ENCODE measurements around the gene OCA2. TPM values are rescaled to one million over a fixed set of nuclear protein-coding genes. Genes with fewer than 3 reads are reported as not detected.

OCA2 gene
- total RNA-seq, 2 donors from 2014 or later = 3.7 TPM; not detected in 1

DNA sequence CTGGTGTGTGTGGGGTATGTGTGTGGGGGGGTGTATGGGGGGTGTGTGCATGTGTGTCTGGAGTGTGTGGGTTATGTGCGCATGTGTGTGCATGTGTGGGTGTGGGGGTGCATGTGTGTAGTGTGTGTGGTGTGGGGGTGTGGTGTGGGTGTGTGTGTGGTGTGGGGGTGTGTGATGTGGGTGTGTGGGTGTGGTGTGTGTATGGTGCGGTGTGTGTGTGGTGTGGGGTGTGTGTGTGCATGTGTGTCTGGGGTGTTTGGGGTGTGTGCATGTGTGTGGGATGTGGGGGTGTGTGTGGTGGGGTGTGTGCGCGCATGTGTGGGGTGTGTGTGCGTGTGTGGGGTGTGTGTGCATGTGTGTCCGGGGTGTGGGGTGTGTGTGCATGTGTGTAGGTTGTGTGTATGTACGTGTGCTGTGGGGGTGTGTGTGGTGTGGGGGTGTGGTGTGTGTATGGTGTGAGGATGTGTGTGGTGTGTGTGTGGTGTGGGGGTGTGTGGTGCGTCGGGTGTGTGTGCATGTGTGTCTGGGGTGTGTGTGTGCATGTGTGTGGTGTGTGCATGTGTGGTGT lies 6.2 kb upstream of the OCA2 start:
- Histone ChIP-seq H3K9me3 (no peaks in the 10 kb centered on the region), H3K4me1 (replicated peaks) (peaks cover 3% of the 10 kb centered on the region), H3K27ac (no peak overlapping the region), H3K36me3 (no peaks in the 10 kb centered on the region), H3K27me3 (replicated peaks; ENCODE audit: insufficient read depth) (no peaks in the 10 kb centered on the region), H3K4me3 (no peak overlapping the region)
- no peak for DNase-seq (ENCODE audit: low spot score)
- intact Hi-C loops (cut with DNase I) = no loop called here
- TF ChIP-seq POLR2AphosphoS5 (IDR thresholded peaks at IDR 0.05) (no peak), POLR2A (IDR thresholded peaks at IDR 0.05) (no peak)
- TF ChIP-seq, protein P1, sequence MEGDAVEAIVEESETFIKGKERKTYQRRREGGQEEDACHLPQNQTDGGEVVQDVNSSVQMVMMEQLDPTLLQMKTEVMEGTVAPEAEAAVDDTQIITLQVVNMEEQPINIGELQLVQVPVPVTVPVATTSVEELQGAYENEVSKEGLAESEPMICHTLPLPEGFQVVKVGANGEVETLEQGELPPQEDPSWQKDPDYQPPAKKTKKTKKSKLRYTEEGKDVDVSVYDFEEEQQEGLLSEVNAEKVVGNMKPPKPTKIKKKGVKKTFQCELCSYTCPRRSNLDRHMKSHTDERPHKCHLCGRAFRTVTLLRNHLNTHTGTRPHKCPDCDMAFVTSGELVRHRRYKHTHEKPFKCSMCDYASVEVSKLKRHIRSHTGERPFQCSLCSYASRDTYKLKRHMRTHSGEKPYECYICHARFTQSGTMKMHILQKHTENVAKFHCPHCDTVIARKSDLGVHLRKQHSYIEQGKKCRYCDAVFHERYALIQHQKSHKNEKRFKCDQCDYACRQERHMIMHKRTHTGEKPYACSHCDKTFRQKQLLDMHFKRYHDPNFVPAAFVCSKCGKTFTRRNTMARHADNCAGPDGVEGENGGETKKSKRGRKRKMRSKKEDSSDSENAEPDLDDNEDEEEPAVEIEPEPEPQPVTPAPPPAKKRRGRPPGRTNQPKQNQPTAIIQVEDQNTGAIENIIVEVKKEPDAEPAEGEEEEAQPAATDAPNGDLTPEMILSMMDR (IDR thresholded peaks at IDR 0.05) = no peak
- WGBS = 94% methylated on average over 9 of the region's 9 CpGs

DNA sequence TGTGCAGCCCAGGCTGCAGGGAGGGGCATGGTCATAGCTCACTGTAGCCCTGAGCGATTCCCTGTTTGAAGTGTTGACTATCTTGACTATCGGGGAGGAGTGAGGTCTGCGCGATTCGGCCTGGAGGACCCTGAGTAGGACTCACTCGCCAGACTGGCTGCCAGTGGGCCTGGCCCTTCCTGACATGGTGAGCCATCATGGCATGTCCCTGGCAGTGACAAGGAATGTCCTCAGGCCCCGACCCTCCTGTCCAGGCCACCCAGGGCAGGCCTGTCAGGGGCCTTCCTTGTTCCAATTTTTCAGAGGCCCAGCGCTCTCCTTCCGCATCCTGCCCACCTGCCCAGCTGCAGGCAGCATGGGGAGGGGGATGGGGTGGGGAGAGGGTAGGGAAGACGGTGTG lies 5.2 kb upstream of the OCA2 start:
- no peak overlapping the region for H3K4me3 ChIP-seq
- H3K36me3 ChIP-seq = no peaks in the 10 kb centered on the region
- peaks cover 3% of the 10 kb centered on the region for H3K4me1 ChIP-seq (replicated peaks)
- intact Hi-C loops (cut with DNase I) = no loop called here
- no peaks in the 10 kb centered on the region for H3K9me3 ChIP-seq
- TF ChIP-seq POLR2A (IDR thresholded peaks at IDR 0.05) (no peak), POLR2AphosphoS5 (IDR thresholded peaks at IDR 0.05) (no peak)
- TF ChIP-seq, protein P1 (IDR thresholded peaks at IDR 0.05) = no peak
- no peak for DNase-seq (ENCODE audit: low spot score)
- no peak overlapping the region for H3K27ac ChIP-seq
- no peaks in the 10 kb centered on the region for H3K27me3 ChIP-seq (replicated peaks; ENCODE audit: insufficient read depth)
- WGBS = 97% methylated on average over 10 of the region's 10 CpGs

DNA sequence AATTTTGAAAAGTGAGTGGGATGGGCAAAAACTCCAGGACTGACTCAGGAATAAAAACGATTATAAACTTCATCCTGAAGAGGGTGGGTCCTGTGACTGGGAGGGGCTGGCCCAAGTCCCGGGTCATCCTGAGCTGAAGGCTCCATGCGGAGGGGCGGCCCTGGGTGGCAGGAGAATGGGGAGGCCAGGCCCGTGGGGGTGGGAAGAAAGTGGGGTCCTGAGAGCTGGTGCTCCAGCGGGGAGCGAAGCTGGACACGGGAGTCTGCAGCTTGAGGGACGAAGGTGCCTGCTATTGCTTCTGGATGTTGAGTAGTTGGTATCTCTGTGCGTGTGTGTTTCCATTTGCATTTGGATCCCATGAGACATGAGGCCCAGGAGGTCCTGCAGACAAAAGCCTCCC lies 4.7 kb upstream of the OCA2 start:
- peaks cover 3% of the 10 kb centered on the region for H3K4me1 ChIP-seq (replicated peaks)
- no peaks in the 10 kb centered on the region for H3K27me3 ChIP-seq (replicated peaks; ENCODE audit: insufficient read depth)
- H3K36me3 ChIP-seq = no peaks in the 10 kb centered on the region
- no peak overlapping the region for H3K27ac ChIP-seq
- DNase-seq (ENCODE audit: low spot score) = no peak
- 87% methylated on average over 10 of the region's 10 CpGs for WGBS
- H3K4me3 ChIP-seq = no peak overlapping the region
- H3K9me3 ChIP-seq = no peaks in the 10 kb centered on the region
- intact Hi-C loops (cut with DNase I) = no loop called here
- TF ChIP-seq POLR2AphosphoS5 (IDR thresholded peaks at IDR 0.05) (no peak), POLR2A (IDR thresholded peaks at IDR 0.05) (no peak)
- TF ChIP-seq, protein P1 (IDR thresholded peaks at IDR 0.05) = no peak

DNA sequence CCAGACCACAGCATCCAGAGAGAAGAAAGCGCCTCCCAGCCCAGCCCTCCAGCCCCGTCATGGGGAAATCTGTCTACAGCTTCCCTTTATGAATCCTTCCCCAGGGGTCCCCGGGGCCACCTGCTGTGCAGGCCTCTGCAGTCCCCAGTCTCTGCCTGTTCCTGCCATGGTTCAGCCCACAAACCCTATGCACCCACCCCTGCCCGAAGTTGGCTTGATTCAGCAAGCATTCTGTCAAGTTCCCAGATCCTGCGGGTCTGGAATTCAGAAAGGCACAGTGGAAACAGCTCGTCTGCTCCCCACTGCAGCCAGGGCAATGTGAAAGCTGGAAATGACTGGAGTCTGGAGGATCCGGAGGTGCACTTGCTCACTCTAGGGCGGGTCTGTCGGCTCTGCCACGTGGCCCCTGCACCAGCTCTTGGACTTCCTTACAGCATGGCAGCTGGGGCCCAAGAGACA lies 2.9 kb upstream of the OCA2 start:
- no peak overlapping the region for H3K27ac ChIP-seq
- H3K4me3 ChIP-seq = no peak overlapping the region
- DNase-seq (ENCODE audit: low spot score) = no peak
- intact Hi-C loops (cut with DNase I) = no loop called here
- H3K27me3 ChIP-seq (replicated peaks; ENCODE audit: insufficient read depth) = no peaks in the 10 kb centered on the region
- TF ChIP-seq POLR2A (IDR thresholded peaks at IDR 0.05) (no peak), POLR2AphosphoS5 (IDR thresholded peaks at IDR 0.05) (no peak)
- TF ChIP-seq, protein P1 (IDR thresholded peaks at IDR 0.05) = no peak
- H3K4me1 ChIP-seq (replicated peaks) = peaks cover 3% of the 10 kb centered on the region
- 87% methylated on average over 9 of the region's 10 CpGs for WGBS
- H3K9me3 ChIP-seq = no peaks in the 10 kb centered on the region
- no peaks in the 10 kb centered on the region for H3K36me3 ChIP-seq

DNA sequence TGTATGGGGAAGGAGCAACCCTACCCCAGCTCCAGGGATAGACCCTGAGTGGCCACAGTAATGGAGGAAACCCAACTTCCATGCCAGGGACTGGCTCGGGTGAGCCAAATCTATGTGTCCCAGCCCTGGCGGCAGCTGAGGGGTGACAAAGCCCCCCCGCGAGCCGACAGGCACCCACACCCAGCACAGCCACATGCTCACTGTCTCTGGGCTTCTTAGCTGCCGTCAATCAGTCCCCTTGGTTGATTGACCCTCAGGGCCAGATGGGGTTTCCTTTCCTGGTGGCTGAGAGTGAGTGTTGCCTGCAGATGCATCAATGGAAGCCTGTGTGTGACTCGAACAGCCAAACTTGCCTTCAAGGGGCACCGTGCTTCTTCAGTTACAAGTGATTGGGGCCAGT lies 2.1 kb upstream of the OCA2 start:
- no peaks in the 10 kb centered on the region for H3K36me3 ChIP-seq
- no peaks in the 10 kb centered on the region for H3K4me1 ChIP-seq (replicated peaks)
- no peaks in the 10 kb centered on the region for H3K27me3 ChIP-seq (replicated peaks; ENCODE audit: insufficient read depth)
- TF ChIP-seq POLR2AphosphoS5 (IDR thresholded peaks at IDR 0.05) (no peak), POLR2A (IDR thresholded peaks at IDR 0.05) (no peak)
- TF ChIP-seq, protein P1 (IDR thresholded peaks at IDR 0.05) = no peak
- no peaks in the 10 kb centered on the region for H3K9me3 ChIP-seq
- 97% methylated on average over 3 of the region's 8 CpGs for WGBS
- H3K27ac ChIP-seq = no peak overlapping the region
- intact Hi-C loops (cut with DNase I) = no loop called here
- DNase-seq (ENCODE audit: low spot score) = no peak
- no peak overlapping the region for H3K4me3 ChIP-seq

All from prostate gland (tissue), 2 donors.